Neural cell (in vitro differentiated cells): Measurements from ENCODE around the gene RANGAP1. TPM values are rescaled to one million over a fixed set of nuclear protein-coding genes. Genes with fewer than 3 reads are reported as not detected.

Experiments used
- H2AFZ ChIP-seq: fragments of 200-600, 300-800 bp; sonication (generic), shearing (Covaris generic); 2 replicates; pipeline ENCODE4 v1.6.0; 2014; ENCODE audit warnings: low read depth, mild to moderate bottlenecking, antibody characterized with exemption, low read length, moderate library complexity
- H3F3A ChIP-seq: fragments of 200-600 bp; shearing (Covaris generic); 2 replicates; pipeline ENCODE4 v1.6.1; 2016; ENCODE audit warnings: mild to moderate bottlenecking, moderate library complexity, mixed read lengths, antibody characterized with exemption, low read length; ENCODE audit not compliant: insufficient read depth, poor library complexity, severe bottlenecking
- H3K27ac ChIP-seq: fragments of 200-600, 300-800 bp; sonication (generic), shearing (Covaris generic); 2 replicates; pipeline ENCODE4 v1.5.1; 2014; ENCODE audit warnings: mild to moderate bottlenecking, low read length, moderate library complexity
- H3K27me3 ChIP-seq: fragments of 300-800, 200-600 bp; sonication (generic), shearing (Covaris generic); 2 replicates; pipeline ENCODE4 v1.6.0; 2014; ENCODE audit warnings: mild to moderate bottlenecking, low read depth, low read length, moderate library complexity; ENCODE audit not compliant: insufficient read depth
- H3K36me3 ChIP-seq: fragments of 300-800, 200-600 bp; sonication (generic), shearing (Covaris generic); 2 replicates; pipeline ENCODE4 v1.5.1; 2014; ENCODE audit warnings: mild to moderate bottlenecking, antibody characterized with exemption, low read length, moderate library complexity; ENCODE audit not compliant: insufficient read depth
- H3K4me2 ChIP-seq: fragments of 300-800, 200-600 bp; sonication (generic), shearing (Covaris generic); 2 replicates; pipeline ENCODE4 v1.6.0; 2014; ENCODE audit warnings: mild to moderate bottlenecking, low read length
- H3K4me3 ChIP-seq: fragments of 300-800, 200-600 bp; sonication (generic), shearing (Covaris generic); 2 replicates; pipeline ENCODE4 v1.5.1; 2014; ENCODE audit warnings: mild to moderate bottlenecking, low read length, moderate library complexity
- H3K79me2 ChIP-seq: fragments of 200-600 bp; shearing (Covaris generic); replicated peaks from 2 replicates; pipeline ENCODE4 v1.6.0; 2014; ENCODE audit warnings: mild to moderate bottlenecking, low read length, moderate library complexity; ENCODE audit not compliant: insufficient read depth
- H3K9ac ChIP-seq: fragments of 300-800, 200-600 bp; sonication (generic), shearing (Covaris generic); 2 replicates; pipeline ENCODE4 v1.6.1; 2016; ENCODE audit warnings: mild to moderate bottlenecking, low read length, mixed read lengths
- H3K9me2 ChIP-seq: fragments of 200-600 bp; shearing (Covaris generic); 2 replicates; pipeline ENCODE4 v1.6.1; 2016; ENCODE audit warnings: mild to moderate bottlenecking, low read length, mixed read lengths; ENCODE audit not compliant: insufficient read depth
- H3K9me3 ChIP-seq: fragments of 200-600, 300-800 bp; sonication (generic), shearing (Covaris generic); 2 replicates; pipeline ENCODE4 v1.6.1; 2016; ENCODE audit warnings: mild to moderate bottlenecking, mixed run types, low read length, moderate library complexity, mixed read lengths
- H4K20me1 ChIP-seq: fragments of 200-600 bp; shearing (Covaris generic); 2 replicates; pipeline ENCODE4 v1.6.1; 2016; ENCODE audit warnings: mild to moderate bottlenecking, mixed run types; ENCODE audit not compliant: insufficient read depth
- CTCF ChIP-seq: fragments of 450-650 bp; IDR thresholded peaks from 2 replicates; pipeline ENCODE4 v1.5.1; 2014; ENCODE audit warnings: antibody characterized with exemption, mild to moderate bottlenecking, moderate library complexity; ENCODE audit not compliant: poor library complexity, severe bottlenecking
- EP300 ChIP-seq: fragments of 450-650 bp; conservative IDR thresholded peaks from 2 replicates; pipeline ENCODE4 v1.6.1; 2014; ENCODE audit warnings: antibody characterized with exemption, mild to moderate bottlenecking, moderate library complexity; ENCODE audit not compliant: poor library complexity, severe bottlenecking
- EZH2 ChIP-seq: fragments of 200-600, 300-800 bp; shearing (Covaris generic), sonication (generic); IDR thresholded peaks from 2 replicates; pipeline ENCODE4 v1.6.1; 2014; ENCODE audit warnings: antibody characterized with exemption, low read length, borderline replicate concordance, mild to moderate bottlenecking; ENCODE audit not compliant: insufficient read depth, poor library complexity, severe bottlenecking
- MXI1 ChIP-seq: fragments of 450-650 bp; conservative IDR thresholded peaks from 2 replicates; pipeline ENCODE4 v1.6.1; 2014; ENCODE audit warnings: antibody characterized with exemption, mild to moderate bottlenecking; ENCODE audit not compliant: poor library complexity, severe bottlenecking
- POLR2AphosphoS5 ChIP-seq: IDR thresholded peaks from 2 replicates; pipeline ENCODE4 v1.6.1; 2012
- RAD21 ChIP-seq: fragments of 450-650 bp; conservative IDR thresholded peaks from 2 replicates; pipeline ENCODE4 v1.6.1; 2014; ENCODE audit warnings: antibody characterized with exemption, mild to moderate bottlenecking, moderate library complexity
- REST ChIP-seq: IDR thresholded peaks from 2 replicates; pipeline ENCODE4 v1.6.1; 2012; ENCODE audit warnings: borderline replicate concordance
- SMC3 ChIP-seq: fragments of 450-650 bp; conservative IDR thresholded peaks from 2 replicates; pipeline ENCODE4 v1.6.1; 2014; ENCODE audit warnings: antibody characterized with exemption, mild to moderate bottlenecking, moderate library complexity; ENCODE audit not compliant: poor library complexity
- TAF1 ChIP-seq: IDR thresholded peaks from 2 replicates; pipeline ENCODE4 v1.6.1; 2012; ENCODE audit warnings: low read depth
- polyA plus RNA-seq: library from polyadenylated mRNA; depleted of rRNA; stranded (reverse); fragments of >200 nt; gene quantifications from 2 replicates; pipeline ENCODE4 v1.2.3, GENCODE V29; 2014

Gene RANGAP1
- polyA plus RNA-seq, 1 donor from 2014 or later = 48.6 TPM

- Histone ChIP-seq H3F3A (no peaks in the 10 kb centered on the region), H3K4me2 (no peak overlapping the region), H3K27me3 (no peaks in the 10 kb centered on the region), H3K4me3 (no peak overlapping the region), H3K9me2 (no peaks in the 10 kb centered on the region), H2AFZ (no peak overlapping the region), H3K27ac (no peak overlapping the region), H3K79me2 (no peaks in the 10 kb centered on the region), H3K9ac (no peak overlapping the region), H3K9me3 (no peaks in the 10 kb centered on the region), H3K36me3 (peaks cover 7% of the 10 kb centered on the region), H4K20me1 (no peaks in the 10 kb centered on the region)
- no peak for TF ChIP-seq EZH2
- no peak for TF ChIP-seq MXI1
- TF ChIP-seq SMC3 = no peak
- TF ChIP-seq TAF1 = no peak
These were observed 22.3 kb downstream of the RANGAP1 start for GRCh38 chr22:41263704-41264103.

GRCh38 chr22:41262250-41262765 lies 23.7 kb downstream of the RANGAP1 start:
- Histone ChIP-seq H3F3A (no peaks in the 10 kb centered on the region), H3K9me3 (no peaks in the 10 kb centered on the region), H3K79me2 (no peaks in the 10 kb centered on the region), H3K9me2 (no peaks in the 10 kb centered on the region), H2AFZ (no peak overlapping the region), H4K20me1 (no peaks in the 10 kb centered on the region), H3K4me3 (no peak overlapping the region), H3K9ac (no peak overlapping the region), H3K27ac (no peak overlapping the region), H3K27me3 (no peaks in the 10 kb centered on the region), H3K4me2 (no peak overlapping the region), H3K36me3 (peaks cover 7% of the 10 kb centered on the region)
- TF ChIP-seq POLR2AphosphoS5 = no peak
- no peak for TF ChIP-seq CTCF
- no peak for TF ChIP-seq EP300
- no peak for TF ChIP-seq EZH2
- TF ChIP-seq SMC3 = no peak
- TF ChIP-seq TAF1 = no peak
- no peak for TF ChIP-seq MXI1
- no peak for TF ChIP-seq RAD21
- no peak for TF ChIP-seq REST
